Heart left ventricle (tissue), 16 donors: ENCODE results near the gene NPIPA3. TPM values are rescaled to one million over a fixed set of nuclear protein-coding genes. Genes with fewer than 3 reads are reported as not detected.
"Not testable (repeated sequence)": the region's sequence is repeated elsewhere in the genome, so short reads cannot be mapped to it uniquely, and the experiment has no call there.

Experiments used
- ATAC-seq, 4 donors: fragments of 200-7000 bp; cut with Tn5 transposase; one replicate each; pipeline ENCODE4 v1.9.1; 2020 to 2022; ENCODE audit warnings: moderate library complexity in 4 of 4, mild to moderate bottlenecking in 3 of 4, moderate number of reproducible peaks in 1 of 4
- DNase-seq, 5 donors: peaks; one replicate each; pipeline ENCODE4 v3.0.0-alpha.2; 2020
- H3K27ac ChIP-seq, 12 donors: fragments of 200-600 bp; sonication (generic) in 4 of 12; one replicate each; pipeline versions ENCODE4 v1.5.0 to v1.8.0; 2016 to 2022; ENCODE audit warnings: mild to moderate bottlenecking in 2 of 12
- H3K27me3 ChIP-seq, 9 donors: fragments of 200-600 bp; sonication (generic) in 2 of 9; one replicate each; pipeline versions ENCODE4 v1.5.1 to v1.8.0; 2016 to 2022; ENCODE audit warnings: mild to moderate bottlenecking in 3 of 9
- H3K36me3 ChIP-seq, 9 donors: fragments of 200-600 bp; sonication (generic) in 2 of 9; one replicate each; pipeline versions ENCODE4 v1.5.0 to v1.8.0; 2018 to 2022; ENCODE audit warnings: mild to moderate bottlenecking in 2 of 9
- H3K4me1 ChIP-seq, 12 donors: fragments of 200-600 bp; sonication (generic) in 4 of 12; one replicate each; pipeline versions ENCODE4 v1.5.0 to v1.8.0; 2016 to 2022; ENCODE audit warnings: mild to moderate bottlenecking in 3 of 12
- H3K4me3 ChIP-seq, 12 donors: fragments of 200-600 bp; sonication (generic) in 4 of 12; one replicate each; pipeline versions ENCODE4 v1.5.0 to v1.8.0; 2017 to 2022; ENCODE audit warnings: mild to moderate bottlenecking in 9 of 12, moderate library complexity in 4 of 12
- H3K9me3 ChIP-seq, 12 donors: fragments of 200-600 bp; sonication (generic) in 4 of 12; one replicate each; pipeline versions ENCODE4 v1.5.0 to v1.8.0; 2016 to 2022; ENCODE audit warnings: mild to moderate bottlenecking in 1 of 12
- CTCF ChIP-seq, 12 donors: fragments of 200-600 bp; sonication (generic) in 4 of 12; IDR thresholded peaks; one replicate each; pipeline versions ENCODE4 v1.5.0 to v1.8.0; 2018 to 2022; ENCODE audit warnings: antibody characterized with exemption in 12 of 12, mild to moderate bottlenecking in 5 of 12
- POLR2A ChIP-seq, 2 donors: fragments of 450-650 bp; IDR thresholded peaks; one replicate each; pipeline ENCODE4 v1.6.1; 2017; ENCODE audit warnings: antibody characterized with exemption in 2 of 2, mild to moderate bottlenecking in 2 of 2, moderate library complexity in 2 of 2
- WGBS, 4 donors: extraction: QIAGEN DNeasy Blood & Tissue Kit in 2 of 4; methylation state at CpG; one replicate each; pipeline versions ENCODE4 v1.1.5 to v1.1.7; 2013 to 2018; 5-methylcytosine and 5-hydroxymethylcytosine counted together
- intact Hi-C, 10 donors: fragments of 100-400 bp; cut with DNase I; formaldehyde crosslinking; loops; one replicate each; pipeline versions ENCODE4 v1.11.1 to v1.14.2; 2022
- polyA plus RNA-seq, 2 donors: library from polyadenylated mRNA; stranded (reverse); fragments of 200-250 nt; gene quantifications; one replicate each; pipeline ENCODE4 v1.2.3, GENCODE V29; 2013
- total RNA-seq, 9 donors: library from RNA; depleted of rRNA in 2 of 9; stranded (reverse); fragments of >200 nt in 2 of 9; fragmentation: NEBNext Ultra II Directional in 3 of 9; extraction: Animal tissue kit (Norgen Biotek cat#: 25700) in 3 of 9; gene quantifications; one replicate each; pipeline versions ENCODE4 v1.1.0 to v1.2.4, GENCODE V29; 2016 to 2023
- donor health status: ischemic (EF 13 %, LVEDD 7.1; RV severe dilation, severe dysfunction).
- donor health status: healthy with polysubstance abuse.
- donor health status: DM: no; HTN: yes; CAD: no.
- donor health status: DM: no; HTN: no; CAD: no.
- donor health status: ischemic (EF 25% LVEDD 6.9; RV normal size, moderate dysfunction).
- donor health status: ischemic (EF 25% LVEDD 5.7; RV mildly dilated, moderate dysfunction).
- donor health status: healthy.
- donor health status: DM: yes; HTN: yes; CAD: no.
- donor health status: ischemic (EF 35%, LVEDD 5.7; RV mildly dilated, moderate dysfunction).
- donor health status: nonischemic (EF 11% LVEDD 7.7; RV severe dilation, severe dysfunction).
- donor health status: DM: yes; HTN: yes; CAD: no.
- donor health status: PGD.
- donor health status: ischemic (EF 29% LVEDD 5.4; RV normal size, mild dysfunction).
- donor health status: nonischemic (EF 23%, LVEDD 6.1; RV moderate dilation, normal function).

Gene NPIPA3
- total and polyA plus RNA-seq, 11 donors, result 0.47 to 4.0 (median 1.4) TPM; not detected in 5

DNA sequence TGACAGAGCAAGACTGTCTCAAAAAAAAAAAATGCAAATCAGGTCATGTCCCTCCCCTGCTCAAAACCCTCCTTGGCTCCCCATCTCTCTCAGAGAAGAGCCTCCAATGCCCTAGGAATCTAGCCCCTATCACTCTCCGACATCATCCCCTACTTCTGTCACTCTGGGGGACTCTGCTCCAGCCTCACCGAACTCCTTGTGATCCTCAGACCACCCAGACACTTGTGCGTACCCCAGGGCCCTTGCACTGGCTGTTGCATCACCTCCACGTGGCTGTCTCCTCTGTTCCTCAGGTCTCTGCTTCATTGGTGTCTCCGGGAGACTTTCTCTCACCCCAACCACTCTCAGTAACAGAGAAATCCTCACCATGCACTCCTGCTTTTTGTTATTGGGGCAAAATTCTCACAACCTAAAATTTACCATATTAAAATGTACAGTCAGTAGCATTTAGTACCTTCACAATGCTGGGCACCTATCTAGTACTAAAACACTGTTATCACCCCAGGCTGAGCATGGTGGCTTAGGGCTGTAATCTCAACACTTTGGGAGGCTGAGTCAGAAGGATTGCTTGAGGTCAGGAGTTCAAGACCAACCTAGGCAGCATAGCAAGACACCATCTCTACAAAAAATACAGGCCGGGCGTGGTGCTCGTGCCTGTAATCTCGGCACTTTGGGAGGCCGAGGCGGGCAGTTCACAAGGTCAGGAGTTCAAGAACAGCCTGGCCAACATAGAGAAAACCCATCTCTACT is 24.3 kb upstream of the NPIPA3 start:
- ATAC-seq (no peak), DNase-seq (no peak)
- no peaks in the 10 kb centered on the region for H3K36me3 ChIP-seq
- H3K4me3 ChIP-seq, result no peak overlapping the region
- H3K27ac ChIP-seq, result no peak overlapping the region
- intact Hi-C loops, result no loop called here
- H3K9me3 ChIP-seq, result no peaks in the 10 kb centered on the region
- H3K4me1 ChIP-seq, result no peaks in the 10 kb centered on the region
- 74 to 80% (median 77%) methylated on average over 11 of the region's 11 CpGs for WGBS, 4 donors
- no peaks in the 10 kb centered on the region for H3K27me3 ChIP-seq
- no peak for TF ChIP-seq CTCF (IDR thresholded peaks at IDR 0.05)
- TF ChIP-seq POLR2A (IDR thresholded peaks at IDR 0.05), result no peak

- ATAC-seq, intact Hi-C loops, H3K9me3 ChIP-seq, H3K4me3 ChIP-seq, H3K4me1 ChIP-seq, H3K27me3 ChIP-seq, DNase-seq, H3K27ac ChIP-seq, H3K36me3 ChIP-seq: not testable (repeated sequence)
- WGBS, 4 donors, result 71 to 87% (median 85%) methylated on average over 3 to 7 of the region's 7 CpGs
These were observed 22.8 kb upstream of the NPIPA3 start for GRCh38 chr16:14680396-14680795.

- ATAC-seq (no peak), DNase-seq (no peak)
- TF ChIP-seq POLR2A (IDR thresholded peaks at IDR 0.05) (no peak), CTCF (IDR thresholded peaks at IDR 0.05) (no peak)
- no peaks in the 10 kb centered on the region for H3K36me3 ChIP-seq
- WGBS, 4 donors, result 90 to 94% (median 93%) methylated on average over 4 of the region's 4 CpGs
- intact Hi-C loops, result no loop called here
- no peaks in the 10 kb centered on the region for H3K4me1 ChIP-seq
- H3K4me3 ChIP-seq, result no peak overlapping the region
- no peaks in the 10 kb centered on the region for H3K27me3 ChIP-seq
- H3K9me3 ChIP-seq, result no peaks in the 10 kb centered on the region
- H3K27ac ChIP-seq, result no peak overlapping the region
These were observed 22.1 kb upstream of the NPIPA3 start for GRCh38 chr16:14681115-14681514.

DNA sequence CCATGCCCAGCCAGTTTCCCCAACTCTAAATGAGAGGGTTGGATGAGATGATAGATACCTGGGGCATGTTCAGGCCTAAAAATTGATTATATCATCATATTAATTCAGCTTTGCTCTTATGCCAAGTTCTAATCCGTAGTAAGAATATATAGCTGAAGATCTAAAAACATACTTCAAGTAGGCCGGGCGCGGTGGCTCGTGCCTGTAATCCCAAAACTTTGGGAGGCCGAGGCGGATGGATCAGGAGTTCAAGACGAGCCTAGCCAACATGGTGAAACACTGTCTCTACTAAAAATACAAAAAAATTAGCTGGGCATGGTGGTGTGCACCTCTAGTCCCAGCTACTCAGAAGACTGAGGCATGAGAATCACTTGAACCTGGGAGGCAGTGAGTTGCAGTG is 21.1 kb upstream of the NPIPA3 start:
- Histone ChIP-seq H3K36me3 (no peaks in the 10 kb centered on the region), H3K27me3 (no peaks in the 10 kb centered on the region), H3K4me3 (no peak overlapping the region), H3K4me1 (no peaks in the 10 kb centered on the region), H3K27ac (no peak overlapping the region), H3K9me3 (no peaks in the 10 kb centered on the region)
- intact Hi-C loops, result no loop called here
- WGBS, 4 donors, result 92 to 98% (median 96%) methylated on average over 8 of the region's 8 CpGs
- no peak for ATAC-seq
- TF ChIP-seq POLR2A (IDR thresholded peaks at IDR 0.05), result no peak
- TF ChIP-seq CTCF (IDR thresholded peaks at IDR 0.05), result no peak
- DNase-seq, result no peak

DNA sequence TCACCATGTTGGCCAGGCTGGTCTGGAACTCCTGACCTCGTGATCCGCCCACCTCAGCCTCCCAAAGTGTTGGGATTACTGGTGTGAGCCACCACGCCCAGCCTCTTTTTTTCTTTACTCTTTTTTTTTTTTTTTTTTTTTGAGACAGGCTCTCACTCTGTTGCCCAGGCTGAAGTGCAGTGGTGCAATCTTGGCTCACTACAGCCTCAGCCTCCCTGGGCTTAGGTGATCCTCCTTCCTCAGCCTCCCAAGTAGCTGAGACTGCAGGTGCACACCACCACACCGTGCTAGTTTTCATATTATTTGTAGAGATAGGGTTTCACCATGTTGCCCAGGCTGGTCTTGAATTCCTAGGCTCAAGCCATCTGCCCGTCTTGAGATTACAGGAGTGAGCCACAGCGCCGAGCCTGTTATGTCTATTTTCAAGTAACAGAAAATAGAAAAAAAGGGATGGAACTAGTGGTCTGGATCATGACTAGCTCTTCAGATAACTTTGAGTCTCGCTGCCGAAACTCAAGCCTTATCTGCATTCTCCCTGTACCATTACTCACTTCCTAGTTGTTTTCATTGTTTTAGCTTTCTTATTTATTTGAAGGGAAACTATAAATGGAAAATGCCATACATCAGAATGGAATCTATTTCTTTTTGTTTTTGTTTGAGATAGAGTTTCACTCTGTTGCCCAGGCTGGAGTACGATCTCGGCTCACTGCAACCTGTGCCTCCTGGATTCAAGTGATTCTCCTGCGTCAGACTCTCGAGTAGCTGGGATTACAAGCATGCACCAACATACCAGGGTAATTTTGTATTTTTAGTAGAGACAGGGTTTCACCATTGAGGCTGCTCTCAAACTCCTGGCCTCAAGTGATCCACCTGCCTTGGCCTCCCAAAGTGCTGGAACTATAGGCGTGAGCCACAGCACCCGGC is 17.1 kb upstream of the NPIPA3 start:
- H3K4me1 ChIP-seq, H3K4me3 ChIP-seq, H3K9me3 ChIP-seq, DNase-seq, ATAC-seq, H3K27ac ChIP-seq, H3K36me3 ChIP-seq, H3K27me3 ChIP-seq, intact Hi-C loops: not testable (repeated sequence)
- WGBS, 4 donors, result 59 to 66% (median 62%) methylated on average over 15 of the region's 15 CpGs

GRCh38 chr16:14694129-14694528 is 9.1 kb upstream of the NPIPA3 start, which contains the start of gene PLA2G10:
Gene PLA2G10, minus strand, starts transcription at chr16:14694308. Its CDS starts 79 bp downstream, at chr16:14694229.
- H3K4me3 ChIP-seq, intact Hi-C loops, H3K27me3 ChIP-seq, H3K27ac ChIP-seq, H3K4me1 ChIP-seq, ATAC-seq, H3K36me3 ChIP-seq, DNase-seq, H3K9me3 ChIP-seq: not testable (repeated sequence)
- WGBS, 4 donors, result no CpG with 5 or more reads among the region's 28 CpGs

DNA sequence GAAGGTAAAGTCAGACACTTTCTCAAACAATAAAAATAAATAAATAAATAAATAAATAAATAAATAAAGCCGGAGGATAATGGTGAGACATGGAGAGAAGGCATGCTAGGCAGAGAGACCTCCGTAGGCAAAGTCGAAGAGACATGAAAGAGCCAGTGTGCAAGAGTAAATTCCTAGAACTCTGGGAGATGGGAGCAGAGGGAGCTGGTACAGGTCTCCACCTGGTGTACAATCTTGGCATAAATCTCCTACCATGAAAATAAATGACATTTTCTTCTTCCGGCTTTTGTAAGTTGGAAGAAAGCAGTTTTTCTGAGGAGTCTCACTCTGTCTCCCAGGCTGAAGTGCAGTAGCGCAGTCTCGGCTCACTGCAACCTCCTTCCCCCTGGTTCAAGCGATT is 1.4 kb upstream of the NPIPA3 start:
- ATAC-seq, H3K27ac ChIP-seq, H3K4me3 ChIP-seq, H3K27me3 ChIP-seq, DNase-seq, intact Hi-C loops, H3K4me1 ChIP-seq, H3K36me3 ChIP-seq, H3K9me3 ChIP-seq: not testable (repeated sequence)
- 38 to 51% (median 50%) methylated on average over 1 to 2 of the region's 7 CpGs; no CpG with 5 or more reads in 1 of the 4 donors for WGBS, 4 donors
